HepG2 (cell line): ENCODE measurements around the gene BTN1A1. TPM values are rescaled to one million over a fixed set of nuclear protein-coding genes. Genes with fewer than 3 reads are reported as not detected.

Experiments used
- ATAC-seq: fragments of 200-7000 bp; cut with Tn5 transposase; 3 replicates; pipeline ENCODE4 v1.9.1; 2020; ENCODE audit warnings: mild to moderate bottlenecking, moderate library complexity
- BruUV-seq: library from RNA; stranded (reverse); fragments of 400-500 nt; replicated peaks from 2 replicates; lab custom pipeline; 2021; lab: Mats Ljungman, UMichigan
- CTCF ChIA-PET: fragments of 300-600 bp; formaldehyde crosslinking; extraction: SDS; loops from one replicate; lab custom pipeline; 2021; ENCODE audit warnings: low total read pairs, inconsistent platforms, low intra/inter-chr PET ratio; lab: Yijun Ruan, JAX
- POLR2A ChIA-PET: fragments of 350-600 bp; sonication (Branson Sonifier 250); formaldehyde crosslinking; loops from one replicate; lab custom pipeline; 2020; ENCODE audit warnings: antibody characterized with exemption, inconsistent platforms; lab: Yijun Ruan, JAX
- DNase-seq: peaks from one replicate; pipeline ENCODE4 v3.0.0-alpha.2; 2015; ENCODE audit warnings: low spot score
- FAIRE-seq: peaks from 3 replicates; lab custom pipeline; 2011; peaks lifted over from hg19 to GRCh38; lab: Jason Lieb, UNC
- H2AFZ ChIP-seq: one replicate; pipeline ENCODE4 v1.6.1; 2011; ENCODE audit warnings: low read length, inconsistent platforms
- H3K27ac ChIP-seq: fragments of 300-600 bp; 3 replicates; pipeline ENCODE4 v1.8.0; 2011; ENCODE audit warnings: mixed run types, mild to moderate bottlenecking, mixed read lengths, low read length, inconsistent platforms; ENCODE audit not compliant: insufficient read depth; ENCODE audit errors: extremely low read length
- H3K27me3 ChIP-seq, 2 experiments: fragments of 200-600 bp in 1 of 2; 2 replicates in 1 of 2; 3 replicates in 1 of 2; pipeline versions ENCODE4 v1.6.0 to v1.8.0; 2011; ENCODE audit warnings: low read length in 2 of 2, mild to moderate bottlenecking in 2 of 2, moderate library complexity in 2 of 2, inconsistent platforms in 1 of 2; ENCODE audit not compliant: insufficient read depth in 2 of 2, control insufficient read depth in 1 of 2
- H3K36me3 ChIP-seq, 2 experiments: fragments of 200-600 bp in 1 of 2; replicated peaks in 1 of 2; 2 replicates in 1 of 2; 3 replicates in 1 of 2; pipeline versions ENCODE4 v1.5.1 to v1.8.0; 2011; ENCODE audit warnings: low read length in 2 of 2, inconsistent platforms in 1 of 2; ENCODE audit not compliant: insufficient read depth in 2 of 2, control insufficient read depth in 1 of 2
- H3K4me1 ChIP-seq: 2 replicates; pipeline ENCODE4 v1.5.1; 2012; ENCODE audit warnings: low read length, inconsistent platforms; ENCODE audit not compliant: insufficient read depth
- H3K4me2 ChIP-seq: 2 replicates; pipeline ENCODE4 v1.6.0; 2011; ENCODE audit warnings: low read depth, low read length, inconsistent platforms
- H3K4me3 ChIP-seq, 3 experiments: fragments of 200-600 bp in 1 of 3; sonication (generic), shearing (Covaris generic) in 1 of 3; replicated peaks in 1 of 3; 2 replicates each; pipeline ENCODE4 v1.5.1; 2011 to 2016; ENCODE audit warnings: low read length in 3 of 3, inconsistent platforms in 2 of 3, low read depth in 2 of 3, mild to moderate bottlenecking in 2 of 3, control low read depth in 1 of 3, mixed read lengths in 1 of 3; ENCODE audit not compliant: insufficient read depth in 1 of 3
- H3K79me2 ChIP-seq: one replicate; pipeline ENCODE4 v1.6.1; 2011; ENCODE audit warnings: low read length, inconsistent platforms; ENCODE audit not compliant: insufficient read depth
- H3K9ac ChIP-seq: 2 replicates; pipeline ENCODE4 v1.6.0; 2011; ENCODE audit warnings: mild to moderate bottlenecking, low read depth, low read length, inconsistent platforms; ENCODE audit not compliant: insufficient read depth
- H3K9me3 ChIP-seq: 2 replicates; pipeline ENCODE4 v1.5.1; 2012; ENCODE audit warnings: mild to moderate bottlenecking, low read length
- H4K20me1 ChIP-seq: 2 replicates; pipeline ENCODE4 v1.6.0; 2011; ENCODE audit warnings: inconsistent platforms, mild to moderate bottlenecking, low read length, moderate library complexity; ENCODE audit not compliant: insufficient read depth
- CBX2 ChIP-seq, 2 experiments: fragments of 200-600 bp in 1 of 2; sonication (generic); formaldehyde crosslinking in 1 of 2; IDR thresholded peaks; 2 replicates each; pipeline versions ENCODE4 v1.7.0 to v1.8.1; 2018 to 2022; ENCODE audit warnings: low read depth in 2 of 2, low read length in 1 of 2, mild to moderate bottlenecking in 1 of 2, missing genetic modification reagents in 1 of 2
- IKZF1 ChIP-seq: fragments of 450-650 bp; IDR thresholded peaks from 2 replicates; pipeline ENCODE4 v1.7.1; 2016
- KMT2A ChIP-seq: sonication (generic); formaldehyde crosslinking; IDR thresholded peaks from 2 replicates; pipeline ENCODE4 v1.4.0; 2020; ENCODE audit warnings: missing genetic modification reagents
- LBX2 ChIP-seq: sonication (generic); formaldehyde crosslinking; IDR thresholded peaks from 2 replicates; pipeline ENCODE4 v1.5.0; 2020; ENCODE audit warnings: missing genetic modification reagents, mild to moderate bottlenecking, borderline replicate concordance
- LRRFIP1 ChIP-seq: sonication (generic); formaldehyde crosslinking; conservative IDR thresholded peaks from 2 replicates; pipeline ENCODE4 v1.4.0; 2020; ENCODE audit warnings: missing genetic modification reagents
- MEIS2 ChIP-seq: sonication (generic); formaldehyde crosslinking; IDR thresholded peaks from 2 replicates; pipeline ENCODE4 v1.9.0; 2021; ENCODE audit warnings: mild to moderate bottlenecking, missing genetic modification reagents
- RAD21 ChIP-seq: fragments of 450-650 bp; formaldehyde crosslinking; IDR thresholded peaks from 2 replicates; pipeline ENCODE4 v1.5.0; 2020; ENCODE audit warnings: mild to moderate bottlenecking
- RFX5 ChIP-seq: IDR thresholded peaks from 2 replicates; pipeline ENCODE4 v1.6.1; 2011; ENCODE audit warnings: low read depth, low read length, improper control_type of control experiment
- RXRB ChIP-seq: IDR thresholded peaks from 2 replicates; pipeline ENCODE4 v1.6.1; 2016; ENCODE audit warnings: borderline replicate concordance, missing genetic modification reagents, missing compliant biosample characterization
- SAP130 ChIP-seq: IDR thresholded peaks from 2 replicates; pipeline ENCODE4 v1.6.1; 2016; ENCODE audit warnings: low read depth
- SATB2 ChIP-seq: sonication (generic); formaldehyde crosslinking; IDR thresholded peaks from 2 replicates; pipeline ENCODE4 v1.5.0; 2020; ENCODE audit warnings: missing genetic modification reagents
- SRF ChIP-seq: IDR thresholded peaks from 2 replicates; pipeline ENCODE4 v1.6.1; 2011; ENCODE audit warnings: mild to moderate bottlenecking, low read depth, low read length, moderate library complexity
- STAG1 ChIP-seq: sonication (generic); formaldehyde crosslinking; IDR thresholded peaks from 2 replicates; pipeline ENCODE4 v1.4.0; 2020; ENCODE audit warnings: missing genetic modification reagents
- TBP ChIP-seq: sonication (generic); formaldehyde crosslinking; IDR thresholded peaks from 2 replicates; pipeline ENCODE4 v1.5.0; 2020; ENCODE audit warnings: missing genetic modification reagents
- TBX3 ChIP-seq: fragments of 450-650 bp; IDR thresholded peaks from 2 replicates; pipeline ENCODE4 v1.6.1; 2017; ENCODE audit warnings: antibody characterized with exemption, mild to moderate bottlenecking, inconsistent platforms, borderline replicate concordance
- TRIM24 ChIP-seq: sonication (generic); formaldehyde crosslinking; IDR thresholded peaks from 2 replicates; pipeline ENCODE4 v1.8.0; 2022; ENCODE audit warnings: mild to moderate bottlenecking, missing genetic modification reagents
- ZBTB7A ChIP-seq: sonication (generic); formaldehyde crosslinking; IDR thresholded peaks from 2 replicates; pipeline ENCODE4 v1.8.0; 2022; ENCODE audit warnings: mild to moderate bottlenecking, missing genetic modification reagents
- ZMYM4 ChIP-seq: sonication (generic); formaldehyde crosslinking; IDR thresholded peaks from 2 replicates; pipeline ENCODE4 v1.8.1; 2023; ENCODE audit warnings: mild to moderate bottlenecking, missing genetic modification reagents
- ZNF138 ChIP-seq: sonication (generic); formaldehyde crosslinking; IDR thresholded peaks from 2 replicates; pipeline ENCODE4 v1.5.0; 2020; ENCODE audit warnings: mild to moderate bottlenecking, low read depth, missing genetic modification reagents
- ZNF691 ChIP-seq: sonication (generic); formaldehyde crosslinking; IDR thresholded peaks from 2 replicates; pipeline ENCODE4 v1.4.0; 2020; ENCODE audit warnings: missing genetic modification reagents, low read depth, mild to moderate bottlenecking, borderline replicate concordance
- ZNF710 ChIP-seq: sonication (generic); formaldehyde crosslinking; IDR thresholded peaks from 2 replicates; pipeline ENCODE4 v1.5.0; 2020; ENCODE audit warnings: mild to moderate bottlenecking, missing genetic modification reagents, borderline replicate concordance
- WGBS: methylation state at CpG from one replicate; pipeline ENCODE4 v1.1.6; 2017; ENCODE audit warnings: low lambda C conversion rate; 5-methylcytosine and 5-hydroxymethylcytosine counted together
- in situ Hi-C: cut with HindIII; loops from 2 replicates; pipeline ENCODE4 v1.10.0; 2017; ENCODE audit warnings: low pct_unique_long_range_greater_than_20kb; ENCODE audit not compliant: extremely low pct_ligation_motif_present
- intact Hi-C: fragments of 100-400 bp; cut with micrococcal nuclease; formaldehyde crosslinking; loops from one replicate; pipeline ENCODE4 v1.10.0; 2022; ENCODE audit not compliant: unreplicated experiment
- polyA plus RNA-seq, 8 experiments: library from polyadenylated mRNA; depleted of rRNA in 3 of 8; stranded (reverse) in 7 of 8; unstranded in 1 of 8; fragments of >200 nt; fragmentation: Illumina TruSeq in 4 of 8; extraction: Trizol in 4 of 8; gene quantifications; 2 replicates each; pipeline versions ENCODE4 v1.2.1 to v1.2.3, GENCODE V29; 2011 to 2016; ENCODE audit warnings: low read depth in 4 of 8, missing spikeins in 1 of 8, mixed read lengths in 1 of 8; ENCODE audit not compliant: insufficient read depth in 1 of 8
- total RNA-seq, 5 experiments: library from RNA; depleted of rRNA; stranded (reverse); fragments of >200 nt; fragmentation: Illumina TruSeq; extraction: Trizol; gene quantifications; 2 replicates each; pipeline ENCODE4 v1.2.3, GENCODE V29; 2016; ENCODE audit warnings: low read depth in 1 of 5

BTN1A1 gene
- total and polyA plus RNA-seq, 2 of the 13 experiments (the other 11 are each of a cell fraction or from before 2014, with no cell fraction given): 0.04 TPM; not detected in 1

- no peaks in the 10 kb centered on the region for H3K36me3 ChIP-seq
- H3K79me2 ChIP-seq: no peaks in the 10 kb centered on the region
- DNase-seq: peak; percentile 52
- BruUV-seq: no TSS peak
- H3K9me3 ChIP-seq: no peaks in the 10 kb centered on the region
- H3K27me3 ChIP-seq: peaks cover 2 to 10% of the 10 kb centered on the region in 2 experiments; a peak in 1 of 5 replicates
- peak; percentile 95 for ATAC-seq
- no peak overlapping the region for H3K9ac ChIP-seq
- H3K4me3 ChIP-seq: no peak overlapping the region
- intact Hi-C loops (loop anchor here (1.0 kb wide), 1 partner anchor 152 kb away; no protein-coding TSS in a partner anchor), in situ Hi-C loops (no loop called here)
- ChIA-PET POLR2A (no interaction called here), CTCF (interaction anchor here (1.5 kb wide), 1 partner anchor 152 kb away, joined by 14 read pairs; no protein-coding TSS in a partner anchor)
- no peak overlapping the region for H2AFZ ChIP-seq
- peak overlapping the region; percentile 18; the same call in 1 of the 2 replicates for H3K4me2 ChIP-seq
- H4K20me1 ChIP-seq: no peaks in the 10 kb centered on the region
- peaks cover 21% of the 10 kb centered on the region for H3K4me1 ChIP-seq
- H3K27ac ChIP-seq: no peak overlapping the region
- WGBS: 64% methylated on average over 2 of the region's 2 CpGs
- peak; percentile 75 for FAIRE-seq
- TF ChIP-seq ZNF710 (CRISPR knock-in tag): 0 out of 2 replicates have a peak, but pooled peaks have one; percentile 22
- no peak for TF ChIP-seq ZNF138 (CRISPR knock-in tag)
- TF ChIP-seq SAP130 (CRISPR knock-in tag): peak; percentile 32; the same call in 1 of the 2 replicates
- TF ChIP-seq RFX5: peak; percentile 32; the same call in 1 of the 2 replicates
- no peak for TF ChIP-seq TBP (CRISPR knock-in tag)
- TF ChIP-seq KMT2A (CRISPR knock-in tag): no peak
- TF ChIP-seq TBX3: no peak
- no peak for TF ChIP-seq MEIS2 (CRISPR knock-in tag)
- peak; percentile 66 for TF ChIP-seq RAD21 (CRISPR knock-in tag)
- no peak for TF ChIP-seq SATB2 (CRISPR knock-in tag)
- TF ChIP-seq LRRFIP1 (CRISPR knock-in tag): no peak
- TF ChIP-seq STAG1 (CRISPR knock-in tag): peak; percentile 77
- TF ChIP-seq RXRB: 0 out of 2 replicates have a peak, but pooled peaks have one; percentile 13
- TF ChIP-seq IKZF1: no peak
- TF ChIP-seq ZNF691 (CRISPR knock-in tag): no peak
- no peak for TF ChIP-seq ZMYM4 (CRISPR knock-in tag)
- no peak for TF ChIP-seq CBX2 (IDR thresholded peaks at IDR 0.05; ENCODE audit: low read depth, low read length)
- TF ChIP-seq CBX2 (CRISPR knock-in tag; IDR thresholded peaks at IDR 0.05; ENCODE audit: low read depth): no peak
- no peak for TF ChIP-seq TRIM24 (CRISPR knock-in tag)
- TF ChIP-seq SRF: no peak
- no peak for TF ChIP-seq LBX2 (CRISPR knock-in tag)
- TF ChIP-seq ZBTB7A (CRISPR knock-in tag): no peak
Measured at GRCh38 chr6:26493258-26493657, 6.8 kb upstream of the BTN1A1 start.
